Measurements from ENCODE around the gene PSMD9. TPM values are rescaled to one million over a fixed set of nuclear protein-coding genes. Genes with fewer than 3 reads are reported as not detected.
"Not testable (repeated sequence)": the region's sequence is repeated elsewhere in the genome, so short reads cannot be mapped to it uniquely, and the experiment has no call there.

Gene PSMD9
- total RNA-seq, 2 experiments from 2014 or later: 60.0 to 62.0 TPM

- peak within 1 kb of the TSS; percentile 41 for H3K27ac Mint-ChIP-seq
Measured at GRCh38 chr12:121858662-121859572, 29.7 kb upstream of the PSMD9 start, which contains the start of gene HPD. HPD (minus strand) TSS chr12:121858859; CDS start chr12:121858823, 36 bp downstream.

GRCh38 chr12:121860257-121860656 is 28.3 kb upstream of the PSMD9 start:
- no peaks in the 10 kb centered on the region for H3K27me3 Mint-ChIP-seq
- no peak overlapping the region for H3K27ac Mint-ChIP-seq
- H3K36me3 Mint-ChIP-seq (ENCODE audit: low read depth): no peaks in the 10 kb centered on the region
- H3K4me3 Mint-ChIP-seq: no peak overlapping the region
- H3K9me3 Mint-ChIP-seq: no peaks in the 10 kb centered on the region
- no peak for DNase-seq
- ChIA-PET POLR2A (no interaction called here), CTCF (interaction anchor here (0.7 to 2.5 kb wide), 3 partner anchors 11 to 145 kb away, joined by 3 to 5 read pairs (median 5); partner anchors contain the start of gene RHOF)
- H3K4me1 Mint-ChIP-seq: no peaks in the 10 kb centered on the region

More at GRCh38 chr12:121858662-121859572, 29.7 kb upstream of the PSMD9 start, which contains the start of gene HPD:
- DNase-seq: no peak
- Mint-ChIP-seq H3K36me3 (ENCODE audit: low read depth) (no peaks in the 10 kb centered on the region), H3K9me3 (no peaks in the 10 kb centered on the region), H3K27me3 (no peaks in the 10 kb centered on the region), H3K4me1 (no peaks in the 10 kb centered on the region), H3K4me3 (no peak within 1 kb of the TSS)
- ChIA-PET CTCF (interaction anchor here (0.6 to 2.5 kb wide), 2 partner anchors 65 to 127 kb away, joined by 4 to 5 read pairs; partner anchors contain the start of gene RHOF), POLR2A (no interaction called here)

- POLR2A ChIA-PET: interaction anchor here (0.6 kb wide), 1 partner anchor 9 kb away, joined by 3 read pairs; no protein-coding TSS in a partner anchor
- not testable (repeated sequence) for H3K27ac Mint-ChIP-seq; H3K36me3 Mint-ChIP-seq (ENCODE audit: low read depth); H3K9me3 Mint-ChIP-seq; H3K27me3 Mint-ChIP-seq; DNase-seq; H3K4me3 Mint-ChIP-seq; H3K4me1 Mint-ChIP-seq
- CTCF ChIA-PET: interaction anchor here (0.7 to 1.8 kb wide), 2 partner anchors 10 to 145 kb away, joined by 3 to 5 read pairs; no protein-coding TSS in a partner anchor
Measured at GRCh38 chr12:121860699-121861098, 27.9 kb upstream of the PSMD9 start.

- H3K4me1 Mint-ChIP-seq: no peaks in the 10 kb centered on the region
- no peaks in the 10 kb centered on the region for H3K27me3 Mint-ChIP-seq
- no peak overlapping the region for H3K4me3 Mint-ChIP-seq
- CTCF ChIA-PET: interaction anchor here (1.3 to 1.8 kb wide), 2 partner anchors 9 to 68 kb away, joined by 5 to 6 read pairs; partner anchors contain the start of gene RHOF
- POLR2A ChIA-PET: interaction anchor here (0.6 kb wide), 1 partner anchor 8 kb away, joined by 3 read pairs; no protein-coding TSS in a partner anchor
- DNase-seq: no peak
- no peaks in the 10 kb centered on the region for H3K9me3 Mint-ChIP-seq
- no peak overlapping the region for H3K27ac Mint-ChIP-seq
- no peaks in the 10 kb centered on the region for H3K36me3 Mint-ChIP-seq (ENCODE audit: low read depth)
Measured at GRCh38 chr12:121861636-121862254, 26.8 kb upstream of the PSMD9 start.

GRCh38 chr12:121866331-121866730 is 22.3 kb upstream of the PSMD9 start:
- ChIA-PET POLR2A (no interaction called here), CTCF (interaction anchor here (1.1 kb wide), 1 partner anchor 55 kb away, joined by 3 read pairs; no protein-coding TSS in a partner anchor)
- DNase-seq: no peak
- Mint-ChIP-seq H3K4me1 (no peaks in the 10 kb centered on the region), H3K27ac (no peak overlapping the region), H3K27me3 (no peaks in the 10 kb centered on the region), H3K4me3 (no peak overlapping the region), H3K9me3 (no peaks in the 10 kb centered on the region), H3K36me3 (ENCODE audit: low read depth) (no peaks in the 10 kb centered on the region)

- CTCF ChIA-PET: interaction anchor here (0.6 to 1.2 kb wide), 3 partner anchors 19 to 629 kb away, joined by 3 to 4 read pairs (median 3); partner anchors contain the start of gene PSMD9
- H3K4me1 Mint-ChIP-seq: not testable (repeated sequence)
Measured at GRCh38 chr12:121869229-121869628, 19.4 kb upstream of the PSMD9 start.

GRCh38 chr12:121871467-121871866 is 17.1 kb upstream of the PSMD9 start:
- no peaks in the 10 kb centered on the region for H3K36me3 Mint-ChIP-seq (ENCODE audit: low read depth)
- no peak overlapping the region for H3K4me3 Mint-ChIP-seq
- DNase-seq: no peak
- CTCF ChIA-PET: interaction anchor here (0.6 to 1.6 kb wide), 6 partner anchors 10 to 1249 kb away, joined by 3 to 5 read pairs (median 5); no protein-coding TSS in a partner anchor
- POLR2A ChIA-PET: no interaction called here
- H3K9me3 Mint-ChIP-seq: no peaks in the 10 kb centered on the region
- no peaks in the 10 kb centered on the region for H3K4me1 Mint-ChIP-seq
- no peak overlapping the region for H3K27ac Mint-ChIP-seq
- H3K27me3 Mint-ChIP-seq: no peaks in the 10 kb centered on the region

More at GRCh38 chr12:121869229-121869628, 19.4 kb upstream of the PSMD9 start:
- H3K4me3 Mint-ChIP-seq; DNase-seq; H3K9me3 Mint-ChIP-seq; POLR2A ChIA-PET; H3K27ac Mint-ChIP-seq; H3K27me3 Mint-ChIP-seq; H3K36me3 Mint-ChIP-seq (ENCODE audit: low read depth): not testable (repeated sequence)

- DNase-seq: no peak
- Mint-ChIP-seq H3K4me3 (no peak overlapping the region), H3K27me3 (no peaks in the 10 kb centered on the region), H3K27ac (no peak overlapping the region), H3K9me3 (no peaks in the 10 kb centered on the region), H3K36me3 (ENCODE audit: low read depth) (no peaks in the 10 kb centered on the region), H3K4me1 (no peaks in the 10 kb centered on the region)
- ChIA-PET CTCF (interaction anchor here (1.3 to 1.6 kb wide), 4 partner anchors 14 to 79 kb away, joined by 3 to 5 read pairs (median 4); partner anchors contain the start of gene RHOF), POLR2A (interaction anchor here (0.6 kb wide), 1 partner anchor 887 kb away, joined by 7 read pairs; no protein-coding TSS in a partner anchor)
Measured at GRCh38 chr12:121872546-121873215, 15.9 kb upstream of the PSMD9 start.

GRCh38 chr12:121873216-121873569 is 15.4 kb upstream of the PSMD9 start:
- Mint-ChIP-seq H3K27me3 (no peaks in the 10 kb centered on the region), H3K4me3 (no peak overlapping the region), H3K9me3 (no peaks in the 10 kb centered on the region), H3K27ac (no peak overlapping the region), H3K4me1 (no peaks in the 10 kb centered on the region), H3K36me3 (ENCODE audit: low read depth) (no peaks in the 10 kb centered on the region)
- CTCF ChIA-PET: interaction anchor here (1.3 to 1.6 kb wide), 3 partner anchors 13 to 79 kb away, joined by 3 to 5 read pairs (median 4); partner anchors contain the start of gene RHOF
- no peak for DNase-seq
- POLR2A ChIA-PET: interaction anchor here (0.6 kb wide), 1 partner anchor 886 kb away, joined by 7 read pairs; no protein-coding TSS in a partner anchor

GRCh38 chr12:121874071-121874470 is 14.5 kb upstream of the PSMD9 start:
- DNase-seq: no peak
- no peaks in the 10 kb centered on the region for H3K4me1 Mint-ChIP-seq
- CTCF ChIA-PET: interaction anchor here (0.6 to 1.6 kb wide), 4 partner anchors 10 to 80 kb away, joined by 3 to 4 read pairs (median 4); partner anchors contain the start of gene RHOF
- no peak overlapping the region for H3K4me3 Mint-ChIP-seq
- peak overlapping the region; percentile 2 for H3K27ac Mint-ChIP-seq
- POLR2A ChIA-PET: interaction anchor here (0.8 kb wide), 1 partner anchor 180 kb away, joined by 10 read pairs; no protein-coding TSS in a partner anchor
- H3K27me3 Mint-ChIP-seq: no peaks in the 10 kb centered on the region
- no peaks in the 10 kb centered on the region for H3K9me3 Mint-ChIP-seq
- H3K36me3 Mint-ChIP-seq (ENCODE audit: low read depth): no peaks in the 10 kb centered on the region

GRCh38 chr12:121875582-121875981 is 13.0 kb upstream of the PSMD9 start:
- Mint-ChIP-seq H3K27ac (no peak overlapping the region), H3K27me3 (no peaks in the 10 kb centered on the region), H3K36me3 (ENCODE audit: low read depth) (no peaks in the 10 kb centered on the region), H3K9me3 (no peaks in the 10 kb centered on the region), H3K4me3 (no peak overlapping the region), H3K4me1 (no peaks in the 10 kb centered on the region)
- POLR2A ChIA-PET: no interaction called here
- DNase-seq: no peak
- CTCF ChIA-PET: interaction anchor here (1.5 to 2.3 kb wide), 3 partner anchors 13 to 108 kb away, joined by 3 to 11 read pairs (median 9); partner anchors contain the start of gene PSMD9

- H3K4me3 Mint-ChIP-seq; POLR2A ChIA-PET; H3K27ac Mint-ChIP-seq; H3K36me3 Mint-ChIP-seq (ENCODE audit: low read depth); DNase-seq; H3K27me3 Mint-ChIP-seq; H3K4me1 Mint-ChIP-seq; H3K9me3 Mint-ChIP-seq: not testable (repeated sequence)
- CTCF ChIA-PET: interaction anchor here (1.5 to 2.3 kb wide), 3 partner anchors 12 to 107 kb away, joined by 3 to 11 read pairs (median 9); partner anchors contain the start of gene PSMD9
Measured at GRCh38 chr12:121876080-121876447, 12.5 kb upstream of the PSMD9 start.
